ENCODE data around the gene UBAC1.
A peak's percentile ranks its signal among the peaks of the same experiment; 100 is the strongest.

UBAC1 gene, protein sequence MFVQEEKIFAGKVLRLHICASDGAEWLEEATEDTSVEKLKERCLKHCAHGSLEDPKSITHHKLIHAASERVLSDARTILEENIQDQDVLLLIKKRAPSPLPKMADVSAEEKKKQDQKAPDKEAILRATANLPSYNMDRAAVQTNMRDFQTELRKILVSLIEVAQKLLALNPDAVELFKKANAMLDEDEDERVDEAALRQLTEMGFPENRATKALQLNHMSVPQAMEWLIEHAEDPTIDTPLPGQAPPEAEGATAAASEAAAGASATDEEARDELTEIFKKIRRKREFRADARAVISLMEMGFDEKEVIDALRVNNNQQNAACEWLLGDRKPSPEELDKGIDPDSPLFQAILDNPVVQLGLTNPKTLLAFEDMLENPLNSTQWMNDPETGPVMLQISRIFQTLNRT

DNA sequence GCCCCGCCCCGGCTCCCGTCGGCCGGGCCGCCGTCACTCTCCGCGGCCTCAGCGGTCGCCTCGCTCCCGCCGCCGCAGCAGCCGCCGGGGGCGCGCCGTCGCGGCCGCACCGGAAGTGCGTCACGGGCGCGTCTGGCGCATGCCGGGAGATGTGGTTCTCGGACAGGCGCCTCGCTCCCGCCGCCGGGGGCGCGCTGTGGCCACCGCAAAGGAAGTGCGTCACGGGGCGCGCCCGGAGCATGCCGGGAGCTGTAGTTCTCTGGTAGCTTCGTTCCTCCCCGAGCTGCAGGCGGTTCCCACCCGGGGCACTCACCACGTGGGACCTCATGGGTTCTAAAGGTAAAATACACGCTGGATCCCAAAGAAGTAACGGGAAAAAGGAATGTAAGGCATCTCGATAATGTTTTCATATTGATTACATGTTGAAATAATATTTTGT, at the start of gene UBAC1:
UBAC1 (minus strand) TSS at position 97 of the 439 bp plus-strand sequence. CDS start 211 bp downstream, outside the sequence.
- peak; percentile 96 for DNase-seq

- no peak for DNase-seq
These were observed 49.6 kb upstream of the UBAC1 start for GRCh38 chr9:136010615-136011361.

DNA sequence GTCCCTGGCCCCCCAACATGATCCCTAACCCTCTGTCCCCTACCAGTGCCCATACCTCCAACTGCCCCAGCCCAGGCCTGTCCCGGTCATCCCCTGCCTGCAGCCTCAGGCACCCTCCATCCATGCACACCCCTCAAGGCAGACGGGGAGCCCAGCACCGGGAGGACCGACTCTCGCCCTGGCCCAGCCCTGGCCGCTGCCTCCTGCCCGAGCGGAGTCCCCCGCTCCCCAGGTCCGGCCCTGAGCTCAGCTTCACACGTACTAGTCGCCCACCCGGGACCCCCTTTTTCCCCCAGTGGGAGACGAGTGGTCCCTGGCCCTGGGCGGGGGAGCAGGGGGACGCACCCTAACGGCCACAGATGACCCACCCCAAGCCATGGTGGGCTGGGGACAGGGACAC, 49.0 kb upstream of the UBAC1 start:
- DNase-seq: no peak

- DNase-seq: no peak
These were observed 48.3 kb upstream of the UBAC1 start for GRCh38 chr9:136009516-136009915.

DNA sequence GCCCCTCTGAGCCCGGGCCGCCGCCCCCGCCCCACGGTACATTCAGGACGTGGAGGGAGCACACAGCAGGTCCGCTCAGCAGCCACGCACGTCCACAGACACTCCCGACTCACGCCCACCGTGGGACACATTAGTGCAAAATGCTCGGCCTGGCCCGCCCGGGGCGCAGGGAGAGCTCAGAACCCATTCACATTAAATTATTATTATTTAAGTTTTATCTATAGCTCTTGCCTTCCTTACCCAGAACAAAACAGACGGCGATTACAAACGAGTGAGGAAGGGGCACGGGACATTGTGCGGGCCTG, 47.5 kb upstream of the UBAC1 start:
- no peak for DNase-seq

- DNase-seq: no peak
These were observed 46.9 kb upstream of the UBAC1 start for GRCh38 chr9:136007934-136008692.

- DNase-seq: no peak
These were observed 46.2 kb upstream of the UBAC1 start for GRCh38 chr9:136007276-136007933.

DNA sequence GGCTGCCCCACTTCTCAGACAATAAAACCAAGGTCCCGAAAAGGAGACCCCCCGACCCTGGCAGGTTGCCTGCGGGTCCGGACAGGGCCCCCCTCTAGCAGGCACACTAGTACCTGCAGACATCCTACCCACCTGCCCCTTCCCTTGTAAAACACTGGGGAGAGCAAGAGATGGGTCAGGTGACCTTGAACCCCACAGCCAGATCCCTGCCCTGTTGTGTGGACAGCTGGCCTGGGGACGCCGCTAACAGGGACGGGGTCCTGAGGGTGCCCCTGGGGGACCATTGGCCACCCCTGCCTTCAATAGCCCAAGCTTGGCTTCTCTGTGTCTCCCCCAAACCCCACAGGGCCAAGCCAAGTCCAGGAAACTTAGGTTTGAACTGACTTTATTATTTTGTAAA, 45.0 kb upstream of the UBAC1 start:
- no peak for DNase-seq

- no peak for DNase-seq
These were observed 43.5 kb upstream of the UBAC1 start for GRCh38 chr9:136004712-136005111.

DNA sequence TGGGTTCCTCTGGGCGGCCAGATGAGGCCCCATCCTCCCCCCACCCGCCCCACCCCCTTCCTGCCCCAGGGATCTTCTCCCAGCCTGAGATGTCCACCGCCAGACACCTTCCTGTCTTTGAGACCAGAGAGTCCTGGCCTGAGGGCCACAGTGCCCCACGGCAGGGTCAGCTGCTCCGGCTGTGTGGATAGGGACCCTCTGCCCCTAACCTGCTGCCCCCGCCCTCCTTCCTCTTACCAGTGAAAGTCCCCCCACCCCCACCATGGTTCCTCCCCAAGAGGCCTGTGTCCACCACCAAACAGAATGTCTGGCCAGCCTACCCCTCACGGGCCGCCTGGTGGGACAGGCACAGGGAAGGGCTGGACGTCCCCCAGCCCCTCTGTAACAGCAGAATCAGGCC, 43.0 kb upstream of the UBAC1 start:
- no peak for DNase-seq

DNA sequence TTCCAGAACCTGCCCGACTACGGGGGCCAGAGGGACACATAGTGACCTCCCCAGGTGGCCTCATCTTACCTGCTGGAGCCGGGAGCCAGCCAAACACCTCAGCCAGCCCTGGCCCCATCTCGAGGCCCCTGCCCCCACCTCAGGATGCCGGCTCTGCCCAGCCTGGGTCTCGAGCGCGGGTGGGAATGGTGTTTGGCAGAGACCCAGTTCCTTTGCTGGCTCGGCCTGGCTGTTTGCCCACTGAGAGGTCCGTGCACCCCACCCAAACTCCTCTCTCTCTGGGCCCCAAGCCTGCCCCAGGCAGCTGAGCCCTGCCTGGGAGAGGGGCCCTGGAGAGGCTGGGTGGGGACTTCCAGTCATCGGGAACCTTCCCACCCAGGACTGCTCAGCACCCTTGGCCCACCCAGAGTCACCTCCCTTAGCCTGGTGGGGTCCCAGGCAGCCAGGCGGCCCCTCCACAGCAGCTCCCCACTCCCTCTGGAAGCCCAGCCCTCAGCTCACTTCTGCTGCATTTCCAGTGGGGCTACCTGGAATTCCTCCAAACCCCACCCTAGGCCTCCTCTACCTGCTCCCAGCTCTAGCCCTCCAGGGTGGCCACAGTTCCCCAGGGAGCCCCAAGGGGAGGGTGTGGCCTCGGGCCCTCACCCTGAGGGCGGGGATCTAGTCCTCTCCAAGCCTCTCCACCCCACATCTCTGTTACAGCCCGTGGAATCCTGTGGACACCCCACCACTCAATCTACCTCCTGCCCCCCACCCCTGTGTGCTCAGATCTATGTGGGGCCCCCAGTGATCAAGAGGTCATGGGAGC, 42.4 kb upstream of the UBAC1 start:
- no peak for DNase-seq

DNA sequence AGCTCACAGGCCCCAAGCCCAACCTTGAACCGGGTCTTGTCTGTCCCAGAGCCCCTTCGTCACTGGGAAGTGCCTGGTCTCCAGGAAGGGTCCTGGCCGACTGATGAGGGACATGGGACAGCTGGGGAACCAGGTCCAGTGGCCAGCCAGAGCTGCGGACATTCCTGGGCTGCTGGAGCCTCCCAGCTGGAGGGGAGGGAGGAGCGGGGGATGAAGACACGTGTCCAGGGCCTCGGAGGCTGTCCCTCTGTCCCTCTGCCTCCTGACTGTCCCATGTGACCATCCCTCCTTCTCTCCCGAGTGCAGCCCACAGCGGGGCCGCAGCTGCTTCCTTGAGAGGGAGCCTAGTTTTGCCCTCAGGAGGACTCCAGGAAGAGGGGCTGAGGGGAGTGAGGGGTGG, 41.7 kb upstream of the UBAC1 start:
- no peak for DNase-seq

DNA sequence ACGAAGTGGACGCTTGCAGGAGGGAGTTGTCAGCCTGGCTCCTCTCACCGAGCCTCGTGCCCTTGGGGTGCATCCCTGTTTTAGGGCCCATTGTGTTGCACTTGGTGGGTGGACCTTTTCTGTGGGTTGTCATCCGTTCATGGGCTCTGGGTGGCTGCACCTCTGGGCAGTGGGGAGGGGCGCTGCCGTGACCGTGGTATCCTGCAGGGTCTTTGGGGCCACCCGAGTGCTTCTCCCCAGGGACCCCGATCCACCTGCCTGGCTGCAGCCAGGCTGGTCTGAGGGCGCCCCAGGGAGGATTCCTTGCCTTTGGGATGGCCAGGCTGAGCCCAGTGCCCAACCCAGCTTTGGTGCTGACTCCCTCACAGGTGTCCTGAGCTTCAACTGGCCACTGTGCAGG, 41.0 kb upstream of the UBAC1 start:
- no peak for DNase-seq

- no peak for DNase-seq
These were observed 40.1 kb upstream of the UBAC1 start for GRCh38 chr9:136001231-136001630.

GRCh38 chr9:135998410-135999071, 37.4 kb upstream of the UBAC1 start:
- no peak for DNase-seq

DNA sequence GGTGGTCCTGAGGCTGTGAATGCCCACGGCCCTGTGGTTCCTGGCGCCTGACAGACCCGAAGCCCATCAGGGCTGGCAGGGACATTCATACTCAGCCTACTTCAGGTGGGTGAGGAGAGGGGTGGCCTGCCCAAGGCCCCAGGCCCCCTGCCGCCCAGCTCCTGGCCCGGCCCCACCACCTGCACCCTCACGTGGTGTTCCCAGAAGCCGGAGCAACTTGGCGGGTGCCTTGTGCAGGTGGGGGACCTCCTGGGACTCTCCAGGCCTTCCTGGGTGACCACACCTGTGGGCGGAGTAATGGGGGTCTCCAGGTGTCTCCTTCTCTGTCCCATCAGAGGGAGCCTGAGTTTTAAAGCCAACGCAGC, 36.8 kb upstream of the UBAC1 start:
- DNase-seq: no peak

DNA sequence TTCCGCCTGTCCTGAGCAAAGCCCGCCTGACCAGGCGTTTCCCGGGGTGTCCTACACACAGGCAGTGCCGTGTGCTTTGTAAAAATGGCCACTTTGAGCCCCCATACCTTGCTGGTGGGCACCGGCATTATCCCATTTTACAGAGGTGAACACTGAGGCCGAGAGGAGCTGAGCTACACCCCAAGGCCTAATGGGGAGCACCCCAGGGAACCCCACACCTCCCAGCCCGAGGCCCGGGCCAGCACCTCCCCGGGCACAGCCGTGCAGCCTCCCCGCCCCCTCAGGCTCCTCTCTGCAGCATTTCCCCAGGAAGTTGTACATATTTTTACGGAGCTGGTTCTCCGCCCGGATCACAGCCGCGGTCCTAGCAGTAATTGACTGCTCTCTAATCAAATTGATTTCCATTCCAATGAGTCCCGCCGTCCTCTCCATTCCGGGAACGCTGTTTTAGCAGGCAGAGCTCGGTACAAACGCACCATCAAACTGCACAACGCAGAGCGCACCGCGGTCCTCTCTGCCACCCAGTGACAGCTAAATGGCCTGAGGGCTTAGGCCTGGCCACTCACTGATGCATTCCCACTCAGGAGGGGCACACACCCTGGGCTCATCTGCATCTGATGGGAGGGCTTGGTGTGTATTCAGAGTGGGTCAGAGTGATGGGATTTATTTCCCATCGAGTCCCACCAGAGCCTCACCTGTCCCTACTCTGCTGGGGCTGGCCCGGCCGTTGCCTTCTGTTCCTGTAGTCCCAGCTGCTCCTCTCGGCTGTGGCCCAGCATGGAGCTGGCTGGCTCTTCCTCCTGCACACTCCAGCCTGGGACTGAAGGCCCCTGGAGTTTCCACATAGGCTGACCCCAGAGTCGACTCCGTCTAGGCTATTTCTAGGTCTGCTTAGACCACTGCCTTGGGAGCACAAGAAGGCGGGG, 36.2 kb upstream of the UBAC1 start:
- no peak for DNase-seq

GRCh38 chr9:135995816-135996215, 34.6 kb upstream of the UBAC1 start:
- no peak for DNase-seq

DNA sequence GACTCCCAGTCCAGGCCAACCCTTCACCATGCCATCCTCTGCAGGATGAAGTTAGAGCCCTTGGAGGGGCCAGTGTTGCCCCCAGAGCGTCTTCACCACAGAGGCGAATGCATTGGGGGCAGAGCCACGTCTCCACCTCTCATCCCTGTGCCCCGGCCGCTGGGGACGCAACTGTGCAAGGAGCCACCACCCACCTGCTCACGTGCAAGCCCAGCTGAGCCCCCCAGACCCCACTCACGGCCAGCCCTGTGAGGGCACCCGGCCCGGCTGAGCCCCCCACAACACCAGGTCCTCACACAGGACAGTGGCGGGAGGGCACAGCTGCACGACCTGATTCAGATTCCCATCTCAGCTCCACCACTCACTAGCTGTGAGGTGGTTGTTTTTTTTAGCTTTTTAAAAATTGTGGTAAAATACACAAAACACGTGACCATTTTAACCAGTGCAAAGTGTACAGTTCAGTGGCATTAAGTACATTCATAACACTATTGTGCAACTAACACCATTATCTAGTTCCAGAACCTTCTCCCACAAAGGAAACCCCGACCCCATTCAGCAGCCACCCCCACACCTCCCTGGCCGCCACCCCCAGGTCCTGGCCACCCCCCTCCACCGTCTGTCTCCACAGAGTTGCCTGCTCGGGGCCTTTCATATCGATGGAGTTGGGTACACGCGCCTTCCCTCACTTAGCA, 33.5 kb upstream of the UBAC1 start:
- DNase-seq: peak; percentile 13
